H1 (cell line): ENCODE data around the gene PMS2.

Experiments used
- ATF2 ChIP-seq: IDR thresholded peaks from 2 replicates; pipeline ENCODE4 v1.6.1; 2012; ENCODE audit warnings: low read length, inconsistent platforms
- CHD2 ChIP-seq: IDR thresholded peaks from 2 replicates; pipeline ENCODE4 v1.6.1; 2012; ENCODE audit warnings: low read length, improper control_type of control experiment
- CREB1 ChIP-seq: IDR thresholded peaks from 2 replicates; pipeline ENCODE4 v1.6.1; 2012; ENCODE audit warnings: inconsistent platforms
- CTCF ChIP-seq, 3 experiments: IDR thresholded peaks; 1 replicate in 2 of 3; 2 replicates in 1 of 3; pipeline versions ENCODE4 v1.5.1 to v1.6.1; 2011; ENCODE audit warnings: low read length in 3 of 3, mild to moderate bottlenecking in 3 of 3, inconsistent platforms in 2 of 3, low read depth in 1 of 3, moderate library complexity in 1 of 3; ENCODE audit not compliant: insufficient read depth in 1 of 3; ENCODE audit errors: control extremely low read depth in 1 of 3
- HDAC2 ChIP-seq, 2 experiments: fragments of 300-600 bp in 1 of 2; sonication (generic) in 1 of 2; IDR thresholded peaks; 2 replicates each; pipeline ENCODE4 v1.6.1; 2011 to 2012; ENCODE audit warnings: low read depth in 2 of 2, low read length in 2 of 2, mild to moderate bottlenecking in 2 of 2, moderate library complexity in 2 of 2, borderline replicate concordance in 1 of 2, inconsistent platforms in 1 of 2
- KDM5A ChIP-seq: fragments of 200-600 bp; IDR thresholded peaks from 2 replicates; pipeline ENCODE4 v1.7.1; 2012; ENCODE audit warnings: mild to moderate bottlenecking, low read length, inconsistent platforms, mixed read lengths
- PHF8 ChIP-seq: fragments of 200-600 bp; sonication (generic); conservative IDR thresholded peaks from 2 replicates; pipeline ENCODE4 v1.7.1; 2012; ENCODE audit warnings: low read depth, mild to moderate bottlenecking, inconsistent platforms, low read length, moderate library complexity
- SRF ChIP-seq: IDR thresholded peaks from 2 replicates; pipeline ENCODE4 v1.6.1; 2011; ENCODE audit warnings: mild to moderate bottlenecking, low read depth, low read length, moderate library complexity
- YY1 ChIP-seq: IDR thresholded peaks from 2 replicates; pipeline ENCODE4 v1.6.1; 2011; ENCODE audit warnings: low read depth, mild to moderate bottlenecking, low read length

GRCh38 chr7:6020371-6021286 lies 11.8 kb upstream of the PMS2 start:
- no peak for TF ChIP-seq CTCF (IDR thresholded peaks at IDR 0.05; ENCODE audit: control extremely low read depth in 1 of 3, insufficient read depth in 1 of 3, low read depth in 1 of 3, low read length in 3 of 3)
- TF ChIP-seq CHD2 = no peak
- no peak for TF ChIP-seq YY1
- TF ChIP-seq KDM5A = no peak
- no peak for TF ChIP-seq PHF8
- no peak for TF ChIP-seq ATF2
- TF ChIP-seq CREB1 = no peak
- no peak for TF ChIP-seq SRF
- no peak for TF ChIP-seq HDAC2 (IDR thresholded peaks at IDR 0.05; ENCODE audit: borderline replicate concordance in 1 of 2, low read depth in 2 of 2, low read length in 2 of 2)
